Stimulated activated CD8-positive, alpha-beta memory T cell treated with anti-CD3 and anti-CD28 coated beads, Interleukin-2, amount 100 ng/mL, for 1 hour (primary cell): ENCODE data around the gene CNFN.
"Not testable (repeated sequence)": the region's sequence is repeated elsewhere in the genome, so short reads cannot be mapped to it uniquely, and the experiment has no call there.

Source experiments
- DNase-seq, 2 donors: peaks; one replicate each; pipeline ENCODE4 v3.0.0-alpha.2; 2020; ENCODE audit warnings: low read depth in 2 of 2

The CNFN gene

DNA sequence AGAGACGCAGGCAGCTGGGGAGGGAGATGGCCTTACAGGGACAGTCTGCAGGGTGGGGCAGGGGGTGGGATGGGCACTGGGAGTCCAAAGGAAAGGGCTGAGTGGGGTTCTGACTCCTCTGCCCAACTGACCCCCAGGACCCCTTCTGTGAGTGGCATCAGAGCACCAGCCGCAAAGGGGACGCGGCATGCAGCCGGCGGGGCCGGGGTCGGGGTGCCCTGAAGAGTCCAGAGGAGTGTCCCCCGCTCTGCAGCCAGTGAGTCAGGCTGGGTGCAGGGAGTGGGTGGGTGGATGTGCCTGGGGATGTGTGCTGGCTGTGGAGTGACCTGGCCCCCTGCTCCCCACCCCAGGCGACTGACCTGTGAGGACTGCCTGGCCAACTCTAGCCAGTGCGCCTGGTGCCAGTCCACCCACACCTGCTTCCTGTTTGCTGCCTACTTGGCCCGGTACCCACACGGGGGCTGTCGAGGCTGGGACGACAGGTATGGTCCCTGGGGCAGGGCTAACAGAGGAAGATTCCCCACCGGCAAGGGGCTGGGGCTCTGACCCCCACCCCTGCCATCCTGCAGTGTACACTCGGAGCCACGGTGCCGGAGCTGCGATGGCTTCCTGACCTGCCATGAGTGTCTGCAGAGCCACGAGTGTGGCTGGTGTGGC, 38.9 kb downstream of the CNFN start:
- no peak for DNase-seq

DNA sequence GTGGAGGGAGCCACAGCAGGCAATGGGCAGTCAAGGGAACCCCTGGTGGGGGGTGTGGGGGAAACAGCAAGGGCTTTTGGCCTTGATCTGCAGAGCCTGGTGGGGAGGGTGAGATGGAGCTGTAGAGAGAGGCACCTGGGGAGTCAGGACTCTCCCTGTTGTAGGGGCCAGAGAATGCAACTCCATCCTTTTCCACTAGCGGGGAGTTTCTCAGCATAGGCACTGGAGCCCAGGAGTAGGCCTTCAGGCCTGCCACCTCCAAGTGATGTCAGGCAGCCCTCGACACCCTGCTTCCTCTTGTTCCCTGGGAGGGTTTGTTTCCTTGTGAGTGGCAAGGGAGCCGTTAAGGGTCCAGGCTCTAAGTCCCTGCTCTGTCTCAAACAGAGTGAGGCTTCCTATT, 39.7 kb downstream of the CNFN start:
- DNase-seq: no peak

DNA sequence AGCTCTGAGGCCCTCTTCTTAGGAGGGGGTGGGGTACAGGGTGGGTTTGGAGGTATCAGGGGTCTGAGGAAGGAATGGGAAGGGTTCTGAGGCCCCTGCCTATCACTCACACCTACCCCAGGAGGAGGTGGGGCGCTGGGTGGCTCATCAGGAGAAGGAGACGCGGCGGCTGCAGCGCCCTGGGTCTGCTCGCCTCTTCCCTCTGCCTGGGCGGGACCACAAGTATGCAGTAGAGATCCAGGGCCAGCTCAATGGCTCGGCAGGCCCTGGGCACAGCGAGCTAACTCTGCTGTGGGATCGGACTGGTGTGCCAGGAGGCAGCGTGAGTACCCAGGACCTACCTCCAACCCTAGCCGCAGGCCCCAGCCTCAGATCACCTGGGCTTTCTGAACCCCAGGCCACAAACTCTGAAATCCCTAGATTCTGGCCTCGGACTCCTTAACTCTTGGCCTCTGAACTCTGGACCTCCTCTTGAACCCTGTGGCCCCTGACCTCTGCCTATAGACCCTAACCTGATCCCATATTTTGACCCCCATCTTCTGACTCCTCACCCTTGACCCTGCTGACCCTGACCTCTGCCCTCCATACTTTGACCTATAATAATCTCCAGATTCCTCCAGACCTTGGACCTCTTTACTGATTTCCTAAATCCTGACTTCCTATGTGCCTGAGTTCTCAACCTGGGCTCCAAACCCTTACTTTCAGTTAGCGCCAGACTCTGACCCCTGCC, 40.6 kb downstream of the CNFN start:
- no peak for DNase-seq

DNA sequence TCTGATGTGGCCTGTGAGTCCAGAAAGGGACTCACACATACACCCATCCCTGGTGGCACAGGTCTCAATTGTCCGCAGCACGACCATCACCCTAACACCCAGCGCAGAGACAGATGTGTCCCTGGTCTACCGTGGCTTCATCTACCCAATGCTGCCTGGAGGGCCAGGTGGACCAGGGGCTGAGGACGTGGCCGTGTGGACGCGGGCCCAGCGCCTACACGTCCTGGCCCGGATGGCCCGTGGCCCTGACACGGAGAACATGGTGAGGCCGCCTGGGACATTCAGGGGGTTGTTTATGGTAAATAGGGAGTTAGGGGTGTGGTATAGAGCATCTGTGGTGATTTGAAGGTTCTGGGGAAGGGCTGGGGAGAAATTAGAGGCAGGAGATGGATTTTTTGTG, 41.9 kb downstream of the CNFN start:
- no peak for DNase-seq

DNA sequence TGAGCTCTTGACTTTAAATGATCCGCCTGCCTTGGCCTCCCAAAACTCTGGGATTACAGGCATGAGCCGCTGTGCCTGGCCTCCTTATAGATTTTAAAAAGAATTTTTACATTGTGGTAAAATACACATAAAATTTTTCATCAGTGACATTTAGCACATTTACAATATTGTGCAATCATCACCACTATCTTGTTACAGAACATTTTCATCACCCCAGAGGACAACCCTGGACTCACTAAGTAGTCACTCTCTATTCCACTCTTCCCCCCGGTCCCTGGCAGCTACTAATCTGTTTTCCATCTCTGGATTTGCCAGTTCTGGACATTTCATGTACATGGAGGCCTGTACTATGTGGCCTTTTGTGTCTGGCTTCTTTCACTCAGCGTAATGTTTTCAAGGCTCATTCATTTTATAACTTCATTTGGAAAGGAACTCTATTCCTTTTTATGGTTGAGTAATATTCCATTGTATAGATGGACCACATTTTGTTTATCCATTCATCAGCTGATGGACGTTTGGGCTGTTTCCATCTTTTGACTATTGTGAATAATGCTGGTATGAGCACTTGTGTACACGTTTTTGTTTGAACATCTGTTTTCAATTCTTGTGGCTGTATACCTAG, 44.8 kb downstream of the CNFN start:
- DNase-seq: no peak

DNA sequence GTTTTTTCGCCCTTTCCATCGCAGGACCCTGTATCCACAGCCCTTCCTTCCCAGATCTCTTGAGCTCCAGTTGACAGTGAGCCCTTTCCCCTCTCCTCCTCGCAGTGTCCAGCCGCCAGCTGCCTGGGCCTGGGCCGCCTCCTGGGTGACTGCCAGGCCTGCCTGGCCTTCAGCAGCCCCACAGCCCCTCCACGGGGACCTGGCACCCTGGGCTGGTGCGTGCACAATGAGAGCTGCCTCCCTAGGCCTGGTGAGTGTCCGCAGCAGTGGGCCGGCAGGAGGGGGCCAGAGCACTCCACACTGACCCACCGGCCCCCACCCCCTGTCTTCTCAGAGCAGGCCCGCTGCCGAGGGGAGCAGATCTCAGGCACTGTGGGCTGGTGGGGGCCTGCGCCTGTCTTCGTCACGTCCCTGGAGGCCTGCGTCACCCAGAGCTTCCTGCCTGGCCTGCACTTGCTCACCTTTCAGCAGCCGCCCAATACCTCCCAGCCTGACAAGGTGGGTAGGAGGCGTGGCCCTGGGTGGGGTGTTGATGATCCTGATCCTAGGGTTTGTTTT, 45.7 kb downstream of the CNFN start:
- no peak for DNase-seq

DNA sequence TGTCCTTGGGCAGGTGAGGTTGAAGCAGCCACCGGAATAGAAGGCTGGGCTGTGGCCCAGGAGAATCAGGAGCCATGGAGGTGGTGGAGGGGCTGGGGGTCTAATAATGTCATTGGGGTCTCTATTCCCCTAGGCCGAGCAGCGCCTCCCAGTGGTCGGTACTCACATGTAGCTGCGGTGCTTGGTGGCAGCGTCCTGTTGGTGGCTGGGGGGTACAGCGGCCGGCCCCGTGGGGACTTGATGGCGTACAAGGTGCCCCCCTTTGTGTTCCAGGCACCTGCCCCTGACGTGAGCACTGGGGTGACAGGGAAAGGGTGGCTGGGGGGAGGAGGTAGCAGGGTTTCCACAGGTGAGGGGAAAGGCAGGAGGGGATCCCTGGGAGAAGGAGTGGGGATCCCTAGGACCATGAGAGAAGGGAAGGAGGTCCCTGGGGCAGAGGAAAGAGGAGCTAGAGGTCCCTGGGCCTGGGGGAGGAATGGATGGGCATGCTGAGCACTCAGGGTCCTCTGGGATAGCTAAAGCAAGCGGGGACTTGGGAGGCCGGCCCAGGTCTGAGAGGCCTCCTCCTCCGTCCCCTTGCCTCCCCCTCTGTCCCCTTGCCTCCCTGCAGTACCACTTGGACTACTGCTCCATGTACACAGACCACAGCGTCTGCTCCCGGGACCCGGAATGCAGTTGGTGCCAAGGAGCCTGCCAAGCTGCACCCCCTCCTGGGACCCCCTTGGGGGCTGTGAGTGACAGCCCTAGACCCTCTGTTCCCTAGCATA, 46.6 kb downstream of the CNFN start:
- DNase-seq: no peak

DNA sequence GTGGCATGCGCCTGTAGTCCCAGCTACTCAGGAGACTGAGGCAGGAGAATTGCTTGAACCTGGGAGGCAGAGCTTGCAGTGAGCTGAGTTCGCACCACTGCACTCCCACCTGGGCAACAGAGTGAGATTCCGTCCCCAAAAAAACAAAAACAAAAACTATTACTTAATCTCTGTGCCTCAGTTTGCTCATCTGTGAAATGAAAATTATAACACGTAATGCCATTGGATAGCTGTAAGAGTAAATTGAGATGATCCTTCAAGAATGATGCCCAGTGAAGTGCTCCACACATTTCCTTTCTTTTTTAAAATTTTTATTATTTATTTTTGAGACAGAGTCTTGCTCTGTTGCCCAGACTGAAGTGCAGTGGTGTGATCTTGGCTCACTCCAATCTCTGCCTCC, 50.2 kb downstream of the CNFN start:
- not testable (repeated sequence) for DNase-seq

DNA sequence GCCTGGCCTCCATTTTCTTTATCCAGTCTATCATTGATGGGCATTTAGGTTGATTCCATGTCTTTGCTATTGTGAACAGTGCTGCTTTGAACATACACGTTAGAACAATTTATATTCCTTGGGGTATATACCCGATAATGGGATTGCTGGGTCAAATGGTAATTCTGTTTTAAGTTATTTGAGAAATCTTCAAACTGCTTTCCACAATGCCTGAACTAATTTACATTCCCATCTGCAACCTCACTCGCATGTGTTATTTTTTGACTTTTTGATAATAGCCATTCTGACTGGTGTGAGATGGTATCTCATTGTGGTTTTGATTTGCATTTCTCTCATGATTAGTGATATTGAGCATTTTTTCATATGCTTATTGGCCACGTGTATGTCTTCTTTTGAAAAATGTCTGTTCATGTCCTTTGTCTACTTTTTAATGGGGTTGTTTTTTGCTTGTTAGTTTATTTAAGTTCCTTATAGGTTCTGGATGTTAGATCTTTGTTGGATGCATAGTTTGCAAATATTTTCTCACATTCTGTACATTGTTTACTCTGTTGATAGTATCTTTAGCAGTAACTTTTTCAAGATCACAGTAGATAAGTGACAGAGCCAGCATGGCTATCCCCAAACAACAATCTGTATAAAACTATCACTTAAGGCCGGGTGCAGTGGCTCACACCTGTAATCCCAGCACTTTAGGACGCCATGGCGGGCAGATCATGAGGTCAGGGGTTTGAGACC, 50.8 kb downstream of the CNFN start:
- not testable (repeated sequence) for DNase-seq
